Naive thymus-derived CD4-positive, alpha-beta T cell (primary cell): Measurements from ENCODE around the gene CCDC127. TPM values are rescaled to one million over a fixed set of nuclear protein-coding genes. Genes with fewer than 3 reads are reported as not detected.
"Not testable (repeated sequence)": the region's sequence is repeated elsewhere in the genome, so short reads cannot be mapped to it uniquely, and the experiment has no call there.

Experiments
- ATAC-seq: fragments of 150-1000 bp; cut with Tn5 transposase; 2 replicates; pipeline ENCODE4 v1.10.0; 2021; ENCODE audit warnings: mild to moderate bottlenecking, moderate library complexity
- CTCF ChIA-PET: fragments of 350-600 bp; sonication (Branson Sonifier 250); formaldehyde crosslinking; loops from one replicate; lab custom pipeline; 2021; ENCODE audit warnings: antibody characterized with exemption; lab: Charles Lee
- POLR2A ChIA-PET: fragments of 350-600 bp; sonication (Branson Sonifier 250); formaldehyde crosslinking; loops from one replicate; lab custom pipeline; 2021; ENCODE audit warnings: antibody characterized with exemption, inconsistent platforms; lab: Charles Lee
- DNase-seq, 9 donors: peaks; one replicate each; pipeline versions ENCODE4 v3.0.0 to v3.0.0-alpha.2; 2020 to 2022; ENCODE audit warnings: mixed read lengths in 1 of 9
- H3K27ac ChIP-seq: one replicate; pipeline ENCODE4 v1.7.0; 2013; ENCODE audit warnings: mild to moderate bottlenecking, low read depth, low read length, moderate library complexity
- H3K27me3 ChIP-seq, 2 donors: one replicate each; pipeline ENCODE4 v1.7.0; 2013; ENCODE audit warnings: low read length in 2 of 2, mild to moderate bottlenecking in 2 of 2, moderate library complexity in 2 of 2; ENCODE audit not compliant: control insufficient read depth in 2 of 2, insufficient read depth in 2 of 2
- H3K36me3 ChIP-seq, 3 experiments: 1 replicate in 2 of 3; 2 replicates in 1 of 3; pipeline ENCODE4 v1.7.0; 2013; ENCODE audit warnings: low read length in 3 of 3, mild to moderate bottlenecking in 3 of 3, moderate library complexity in 1 of 3; ENCODE audit not compliant: insufficient read depth in 3 of 3, control insufficient read depth in 2 of 3
- H3K4me1 ChIP-seq, 2 donors: one replicate each; pipeline ENCODE4 v1.7.0; 2013; ENCODE audit warnings: low read length in 2 of 2, mild to moderate bottlenecking in 2 of 2, moderate library complexity in 1 of 2; ENCODE audit not compliant: control insufficient read depth in 2 of 2, insufficient read depth in 2 of 2
- H3K4me3 ChIP-seq: 2 replicates; pipeline ENCODE4 v1.7.0; 2013; ENCODE audit warnings: mild to moderate bottlenecking, low read length
- H3K9me3 ChIP-seq, 3 experiments: 1 replicate in 2 of 3; 2 replicates in 1 of 3; pipeline ENCODE4 v1.7.0; 2013; ENCODE audit warnings: low read length in 3 of 3; ENCODE audit not compliant: control insufficient read depth in 2 of 3
- H3K27ac Mint-ChIP-seq, 9 donors: one replicate each; pipeline ENCODE4 v1.8.0; 2020 to 2022; ENCODE audit warnings: mixed read lengths in 9 of 9, mild to moderate bottlenecking in 8 of 9, moderate library complexity in 5 of 9, inconsistent platforms in 2 of 9
- H3K27me3 Mint-ChIP-seq, 5 donors: one replicate each; pipeline ENCODE4 v1.8.0; 2021 to 2022; ENCODE audit warnings: mixed read lengths in 5 of 5, mild to moderate bottlenecking in 1 of 5
- H3K36me3 Mint-ChIP-seq, 5 donors: one replicate each; pipeline ENCODE4 v1.8.0; 2020 to 2022; ENCODE audit warnings: mixed read lengths in 5 of 5, mild to moderate bottlenecking in 3 of 5, inconsistent platforms in 1 of 5
- H3K4me1 Mint-ChIP-seq, 7 donors: one replicate each; pipeline ENCODE4 v1.8.0; 2020 to 2022; ENCODE audit warnings: mixed read lengths in 7 of 7, mild to moderate bottlenecking in 3 of 7, inconsistent platforms in 1 of 7
- H3K4me3 Mint-ChIP-seq, 10 donors: one replicate each; pipeline ENCODE4 v1.8.0; 2020 to 2022; ENCODE audit warnings: mild to moderate bottlenecking in 10 of 10, mixed read lengths in 10 of 10, moderate library complexity in 6 of 10, inconsistent platforms in 2 of 10
- H3K9me3 Mint-ChIP-seq, 11 donors: one replicate each; pipeline ENCODE4 v1.8.0; 2020 to 2022; ENCODE audit warnings: mixed read lengths in 11 of 11, mild to moderate bottlenecking in 4 of 11, inconsistent platforms in 1 of 11, moderate library complexity in 1 of 11
- intact Hi-C, 2 donors: fragments of 100-400 bp; cut with micrococcal nuclease; formaldehyde crosslinking; loops; one replicate each; pipeline ENCODE4 v1.15.1; 2023
- polyA plus RNA-seq, 2 donors: library from polyadenylated mRNA; unstranded; fragments of 300-500 nt; fragmentation: Illumina TruSeq; gene quantifications; one replicate each; pipeline ENCODE4 v1.2.3, GENCODE V29; 2021
- total RNA-seq, 6 experiments: library from RNA in 5 of 6; stranded (reverse) in 5 of 6; gene quantifications; 1 replicate in 5 of 6; 2 replicates in 1 of 6; pipeline ENCODE4 v1.2.3 and lab custom pipeline; 2021 to 2026

Gene CCDC127
- total and polyA plus RNA-seq, 7 experiments from 2014 or later = 2.9 to 9.7 (median 5.6) TPM

DNA sequence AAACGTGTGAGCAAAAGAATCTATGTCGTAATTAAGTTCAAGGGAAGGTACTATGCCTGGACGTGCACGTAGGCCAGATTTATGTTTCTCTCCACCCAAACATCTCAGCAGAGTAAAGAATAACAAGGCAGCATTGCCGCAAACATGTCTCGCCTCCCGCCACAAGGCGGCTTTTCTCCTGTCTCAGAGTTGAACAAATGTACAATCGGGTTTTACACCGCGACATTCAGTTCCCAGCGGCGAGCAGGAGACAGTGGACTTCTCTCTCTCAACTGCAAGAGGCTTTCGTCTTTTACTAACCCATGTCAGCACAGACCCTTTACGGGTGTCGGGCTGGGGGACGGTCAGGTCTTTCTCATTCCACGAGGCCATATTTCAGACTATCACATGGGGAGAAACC, 20.9 kb downstream of the CCDC127 start:
- H3K27ac ChIP-seq, intact Hi-C loops, H3K4me3 Mint-ChIP-seq, H3K4me1 ChIP-seq, H3K36me3 ChIP-seq, H3K4me1 Mint-ChIP-seq, H3K9me3 Mint-ChIP-seq, H3K36me3 Mint-ChIP-seq, DNase-seq, CTCF ChIA-PET, H3K9me3 ChIP-seq, ATAC-seq, H3K27ac Mint-ChIP-seq, H3K4me3 ChIP-seq, H3K27me3 ChIP-seq, H3K27me3 Mint-ChIP-seq, POLR2A ChIA-PET: not testable (repeated sequence)

DNA sequence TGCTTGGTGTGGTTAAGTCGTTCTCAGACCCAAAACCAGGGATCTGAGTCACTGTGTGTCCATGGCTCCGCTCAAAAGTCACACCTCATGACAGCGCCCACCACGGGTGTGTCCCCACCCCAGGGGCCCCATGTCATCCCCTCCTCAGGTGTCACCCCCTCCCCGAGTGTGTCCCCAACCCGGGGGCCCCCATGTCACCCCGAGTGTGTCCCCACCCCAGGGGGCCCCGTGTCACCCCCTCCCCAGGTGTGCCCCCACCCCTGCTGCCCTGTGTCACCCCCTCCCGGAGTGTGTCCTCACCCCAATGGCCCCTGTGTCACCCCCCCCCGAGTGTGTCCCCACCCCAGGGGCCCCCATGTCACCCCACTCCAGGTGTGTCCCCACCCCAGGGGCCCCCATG, 21.6 kb downstream of the CCDC127 start:
- CTCF ChIA-PET = no interaction called here
- Histone ChIP-seq H3K27ac (no peak overlapping the region), H3K27me3 (no peaks in the 10 kb centered on the region), H3K36me3 (no peaks in the 10 kb centered on the region), H3K4me1 (no peaks in the 10 kb centered on the region), H3K9me3 (no peaks in the 10 kb centered on the region), H3K4me3 (no peak overlapping the region)
- intact Hi-C loops = no loop called here
- Mint-ChIP-seq H3K27me3 (peaks cover 0 to 3% (median 0%) of the 10 kb centered on the region in 5 donors), H3K4me1 (peaks cover 0 to 5% (median 0%) of the 10 kb centered on the region in 7 donors), H3K4me3 (no peak overlapping the region), H3K9me3 (no peaks in the 10 kb centered on the region), H3K36me3 (no peaks in the 10 kb centered on the region), H3K27ac (no peak overlapping the region)
- ATAC-seq = no peak
- POLR2A ChIA-PET = no interaction called here
- DNase-seq = no peak

DNA sequence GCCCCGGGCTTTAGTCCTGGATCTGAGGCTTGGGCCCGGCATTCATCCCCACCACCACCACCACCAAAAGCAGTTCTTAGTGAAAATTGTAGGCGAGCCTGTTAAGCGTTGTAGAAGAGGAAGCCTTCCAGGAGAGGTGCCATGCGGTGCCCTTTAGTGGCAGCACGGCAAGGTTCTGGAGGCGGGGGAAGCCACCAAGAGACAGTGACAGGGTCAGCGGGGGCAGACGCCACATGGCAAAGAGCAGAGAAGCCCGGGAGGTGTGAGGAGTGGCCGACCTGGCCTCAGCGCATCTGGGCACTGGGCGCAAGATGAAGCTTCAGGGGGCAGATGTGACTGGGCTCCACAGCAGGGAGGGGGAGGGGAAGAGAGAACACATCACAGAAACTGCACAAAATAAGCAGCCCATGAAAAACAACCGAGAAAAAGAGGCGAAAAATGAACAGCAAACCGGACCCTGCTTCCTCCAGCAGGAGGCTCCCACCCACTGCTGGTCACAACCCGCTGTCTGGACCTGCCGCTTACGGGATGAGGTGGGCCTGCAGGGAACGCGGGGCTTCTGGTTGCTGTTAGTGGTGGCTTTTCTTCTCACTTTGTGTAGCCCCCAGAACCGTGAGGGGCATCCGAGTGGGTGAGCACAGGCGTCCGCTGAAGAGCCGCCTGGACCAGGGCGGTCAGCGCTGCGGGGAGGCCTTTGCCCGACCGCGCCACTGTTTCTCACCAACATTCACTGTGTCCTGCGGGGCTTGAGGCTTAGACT, 22.4 kb downstream of the CCDC127 start:
- H3K27me3 Mint-ChIP-seq = peaks cover 0 to 3% (median 0%) of the 10 kb centered on the region in 5 donors
- ChIA-PET POLR2A (no interaction called here), CTCF (no interaction called here)
- DNase-seq (no peak), ATAC-seq (no peak)
- H3K27ac Mint-ChIP-seq = no peak overlapping the region
- no peaks in the 10 kb centered on the region for H3K9me3 ChIP-seq
- intact Hi-C loops = no loop called here
- H3K4me1 ChIP-seq = no peaks in the 10 kb centered on the region
- no peak overlapping the region for H3K4me3 ChIP-seq
- no peaks in the 10 kb centered on the region for H3K36me3 Mint-ChIP-seq
- H3K4me1 Mint-ChIP-seq = peaks cover 0 to 5% (median 0%) of the 10 kb centered on the region in 7 donors
- H3K27ac ChIP-seq = no peak overlapping the region
- no peak overlapping the region for H3K4me3 Mint-ChIP-seq
- H3K27me3 ChIP-seq = no peaks in the 10 kb centered on the region
- no peaks in the 10 kb centered on the region for H3K36me3 ChIP-seq
- no peaks in the 10 kb centered on the region for H3K9me3 Mint-ChIP-seq

DNA sequence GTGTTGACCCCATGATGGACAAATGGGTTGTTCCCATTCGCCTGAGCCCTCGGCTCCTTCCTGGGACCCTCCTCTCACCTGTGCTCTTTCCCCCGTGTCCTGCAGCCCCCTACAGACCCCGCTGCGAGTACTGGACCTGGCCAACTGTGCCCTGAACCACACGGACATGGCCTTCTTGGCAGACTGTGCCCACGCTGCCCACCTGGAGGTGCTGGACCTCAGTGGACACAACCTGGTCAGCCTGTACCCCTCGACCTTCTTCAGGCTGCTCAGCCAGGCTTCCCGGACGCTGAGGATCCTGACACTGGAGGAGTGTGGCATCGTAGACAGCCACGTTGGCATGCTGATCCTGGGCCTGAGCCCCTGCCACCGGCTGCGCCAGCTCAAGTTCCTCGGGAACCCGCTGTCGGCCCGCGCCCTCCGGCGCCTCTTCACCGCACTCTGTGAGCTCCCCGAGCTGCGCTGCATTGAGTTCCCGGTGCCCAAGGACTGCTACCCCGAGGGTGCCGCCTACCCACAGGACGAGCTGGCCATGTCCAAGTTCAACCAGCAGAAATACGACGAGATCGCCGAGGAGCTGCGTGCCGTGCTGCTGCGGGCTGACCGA, 23.2 kb downstream of the CCDC127 start:
- CTCF ChIA-PET = no interaction called here
- Histone ChIP-seq H3K36me3 (no peaks in the 10 kb centered on the region), H3K4me1 (no peaks in the 10 kb centered on the region), H3K27ac (no peak overlapping the region), H3K9me3 (no peaks in the 10 kb centered on the region), H3K27me3 (no peaks in the 10 kb centered on the region), H3K4me3 (no peak overlapping the region)
- no peak overlapping the region for H3K4me3 Mint-ChIP-seq
- ATAC-seq (no peak), DNase-seq (no peak)
- POLR2A ChIA-PET = no interaction called here
- H3K36me3 Mint-ChIP-seq = no peaks in the 10 kb centered on the region
- no peak overlapping the region for H3K27ac Mint-ChIP-seq
- H3K27me3 Mint-ChIP-seq = peaks cover 0 to 5% (median 5%) of the 10 kb centered on the region in 5 donors
- intact Hi-C loops = no loop called here
- H3K4me1 Mint-ChIP-seq = peaks cover 0 to 7% (median 4%) of the 10 kb centered on the region in 7 donors
- H3K9me3 Mint-ChIP-seq = no peaks in the 10 kb centered on the region

DNA sequence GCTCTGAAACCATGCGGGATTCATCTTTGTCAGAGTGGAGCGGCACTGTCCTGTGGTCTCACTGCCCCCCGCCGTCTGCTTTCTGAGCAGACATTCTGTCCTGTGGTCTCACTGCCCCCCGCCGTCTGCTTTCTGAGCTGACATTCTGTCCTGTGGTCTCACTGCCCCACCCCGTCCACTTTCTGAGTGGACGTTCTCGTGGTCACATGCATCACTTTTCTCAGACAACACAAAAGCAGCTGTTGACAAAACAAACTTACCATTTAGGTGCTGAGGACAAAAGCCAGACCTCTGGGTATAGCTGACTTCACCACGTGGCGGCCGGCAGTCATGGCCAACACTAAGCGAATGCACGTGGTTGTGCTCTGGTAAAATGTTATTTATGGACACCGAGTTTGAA, 23.9 kb downstream of the CCDC127 start:
- H3K27ac Mint-ChIP-seq = no peak overlapping the region
- H3K4me1 ChIP-seq = no peaks in the 10 kb centered on the region
- ChIA-PET POLR2A (no interaction called here), CTCF (interaction anchor here (0.6 kb wide), 1 partner anchor 947 kb away, joined by 3 read pairs; no protein-coding TSS in a partner anchor)
- H3K36me3 ChIP-seq = no peaks in the 10 kb centered on the region
- intact Hi-C loops = no loop called here
- H3K27ac ChIP-seq = no peak overlapping the region
- ATAC-seq (no peak), DNase-seq (no peak)
- H3K36me3 Mint-ChIP-seq = no peaks in the 10 kb centered on the region
- H3K4me3 ChIP-seq = no peak overlapping the region
- no peaks in the 10 kb centered on the region for H3K9me3 ChIP-seq
- H3K4me3 Mint-ChIP-seq = no peak overlapping the region
- H3K9me3 Mint-ChIP-seq = peaks cover 0 to under 1% (median 0%) of the 10 kb centered on the region in 11 donors
- peaks cover 0 to 5% (median 5%) of the 10 kb centered on the region in 5 donors for H3K27me3 Mint-ChIP-seq
- peaks cover 0 to 7% (median 4%) of the 10 kb centered on the region in 7 donors for H3K4me1 Mint-ChIP-seq
- no peaks in the 10 kb centered on the region for H3K27me3 ChIP-seq

DNA sequence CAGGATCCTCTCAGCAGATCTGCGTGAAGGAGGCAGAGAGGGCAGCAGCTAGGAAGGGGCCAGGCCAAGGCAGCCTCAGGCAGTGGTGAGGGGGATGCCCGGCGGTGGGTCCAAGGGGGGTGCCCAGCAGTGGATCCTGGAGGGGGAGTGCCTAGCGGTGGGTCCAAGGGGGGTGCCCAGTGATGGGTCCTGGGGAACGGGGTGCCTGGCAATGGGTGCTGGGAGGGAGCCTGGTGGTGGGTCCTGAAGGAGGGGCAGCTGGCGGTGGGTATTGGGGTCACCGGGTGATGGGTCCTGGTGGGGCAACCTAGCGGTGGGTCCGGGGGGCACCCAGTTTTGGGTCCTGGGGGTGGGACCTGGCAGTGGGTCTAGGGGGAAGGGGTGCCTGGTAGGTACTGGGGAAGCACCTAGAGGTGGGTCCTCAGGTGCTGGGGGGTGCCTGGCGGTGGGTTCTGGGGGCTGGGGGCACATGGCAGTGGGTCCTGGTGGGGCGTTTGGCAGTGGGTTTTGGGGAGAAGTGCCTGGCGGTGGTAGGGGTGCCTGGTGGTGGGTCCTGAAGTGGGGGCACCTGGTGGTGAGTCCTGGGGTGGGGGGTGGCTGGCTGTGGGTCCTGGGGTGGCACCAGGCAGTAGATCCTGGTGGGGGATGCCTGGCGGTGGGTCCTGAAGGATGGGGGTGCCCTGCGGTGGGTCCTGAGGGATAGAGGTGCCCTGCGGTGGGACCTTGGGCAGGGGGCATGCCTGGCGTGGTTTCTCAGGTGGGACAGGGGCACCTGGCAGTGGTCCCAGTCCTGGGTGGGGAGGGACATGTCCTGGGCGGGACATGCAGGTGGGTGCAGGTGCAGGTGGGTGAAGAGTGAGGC, 24.8 kb downstream of the CCDC127 start:
- H3K36me3 ChIP-seq = no peaks in the 10 kb centered on the region
- ChIA-PET POLR2A (no interaction called here), CTCF (interaction anchor here (0.6 kb wide), 2 partner anchors 9 to 948 kb away, joined by 3 read pairs; no protein-coding TSS in a partner anchor)
- Mint-ChIP-seq H3K27me3 (peaks cover 0 to 5% (median 5%) of the 10 kb centered on the region in 5 donors), H3K36me3 (no peaks in the 10 kb centered on the region), H3K27ac (no peak overlapping the region), H3K4me1 (peaks cover 5 to 12% (median 10%) of the 10 kb centered on the region in 7 donors), H3K4me3 (no peak overlapping the region), H3K9me3 (peaks cover 0 to 2% (median 0%) of the 10 kb centered on the region in 11 donors)
- DNase-seq (no peak), ATAC-seq (no peak)
- H3K4me3 ChIP-seq = no peak overlapping the region
- peaks cover 0 to 5% of the 10 kb centered on the region in 2 donors for H3K4me1 ChIP-seq
- H3K9me3 ChIP-seq = no peaks in the 10 kb centered on the region
- H3K27ac ChIP-seq = no peak overlapping the region
- no peaks in the 10 kb centered on the region for H3K27me3 ChIP-seq
- intact Hi-C loops = no loop called here
